Lung (tissue), 16 donors: ENCODE data around the gene GABRE. TPM values are rescaled to one million over a fixed set of nuclear protein-coding genes. Genes with fewer than 3 reads are reported as not detected.

ENCODE experiments used
- ATAC-seq: fragments of 200-7000 bp; cut with Tn5 transposase; one replicate; pipeline ENCODE4 v1.9.1; 2020; ENCODE audit warnings: moderate number of reproducible peaks; ENCODE audit not compliant: insufficient read depth, low FRiP score
- DNase-seq, 3 donors: peaks; one replicate each; pipeline ENCODE4 v3.0.0-alpha.2; 2013 to 2017
- H3K27ac ChIP-seq, 2 donors: one replicate each; pipeline ENCODE4 v1.5.1; 2013; ENCODE audit warnings: mild to moderate bottlenecking in 2 of 2, moderate library complexity in 2 of 2, control low read depth in 1 of 2, inconsistent platforms in 1 of 2, low read depth in 1 of 2, low read length in 1 of 2
- H3K27me3 ChIP-seq, 3 donors: one replicate each; pipeline ENCODE4 v1.5.1; 2013; ENCODE audit warnings: low read length in 2 of 3; ENCODE audit not compliant: control insufficient read depth in 3 of 3, insufficient read depth in 3 of 3
- H3K36me3 ChIP-seq, 4 donors: one replicate each; pipeline ENCODE4 v1.5.1; 2013; ENCODE audit warnings: low read length in 4 of 4, mild to moderate bottlenecking in 1 of 4, moderate library complexity in 1 of 4; ENCODE audit not compliant: control insufficient read depth in 4 of 4, insufficient read depth in 4 of 4
- H3K4me1 ChIP-seq, 5 donors: one replicate each; pipeline ENCODE4 v1.5.1; 2013; ENCODE audit warnings: low read length in 5 of 5, mild to moderate bottlenecking in 2 of 5, moderate library complexity in 1 of 5; ENCODE audit not compliant: control insufficient read depth in 5 of 5, insufficient read depth in 5 of 5
- H3K4me3 ChIP-seq: one replicate; pipeline ENCODE4 v1.5.1; 2013; ENCODE audit warnings: mild to moderate bottlenecking, control low read depth, moderate library complexity
- H3K9ac ChIP-seq, 2 donors: one replicate each; pipeline ENCODE4 v1.5.1; 2013; ENCODE audit warnings: low read length in 2 of 2, control low read depth in 1 of 2; ENCODE audit not compliant: insufficient read depth in 1 of 2
- H3K9me3 ChIP-seq, 4 donors: one replicate each; pipeline ENCODE4 v1.5.1; 2013; ENCODE audit warnings: low read length in 3 of 4, mild to moderate bottlenecking in 1 of 4, moderate library complexity in 1 of 4; ENCODE audit not compliant: control insufficient read depth in 4 of 4, insufficient read depth in 3 of 4
- CTCF ChIP-seq: IDR thresholded peaks from 2 replicates; pipeline ENCODE4 v1.5.1; 2012; ENCODE audit warnings: mild to moderate bottlenecking; ENCODE audit errors: control extremely low read depth, extremely low read depth
- WGBS, 2 donors: extraction: QIAGEN DNeasy Blood & Tissue Kit; methylation state at CpG; one replicate each; pipeline ENCODE4 v1.1.7; 2013; 5-methylcytosine and 5-hydroxymethylcytosine counted together
- long read RNA-seq, 5 donors: transcript quantifications; one replicate each; lab custom pipeline, GENCODE V29; 2026
- polyA plus RNA-seq, 2 donors: library from polyadenylated mRNA; stranded (reverse); fragments of 200-250 nt; gene quantifications; one replicate each; pipeline ENCODE4 v1.2.1, GENCODE V29; 2013
- total RNA-seq, 2 donors: library from RNA; depleted of rRNA in 1 of 2; stranded (reverse); fragments of >200 nt in 1 of 2; gene quantifications; one replicate each; pipeline ENCODE4 v1.2.1, GENCODE V29; 2014 to 2021
- donor health status: control.
- donor health status: control.
- donor health status: Bipolar disorder and iron deficiency.
- donor health status: healthy.
- donor health status: DM: yes; HTN: yes; CAD: no.

Gene GABRE
- total RNA-seq (10 to 100 TPM; 18.1 to 44.5 TPM), polyA plus RNA-seq (10 to 100 TPM in 1 of 2 donors, 1 to 10 TPM in 1; 2.2 to 23.8 TPM)
- long read RNA-seq, donor 1, full-length matches to known transcripts = 2 of 2 reads
- long read RNA-seq, donor 1, partial matches to known transcripts = 0 of 2 reads
- long read RNA-seq, donor 1, other reads (novel, unspliced or antisense) = 0 of 2 reads
- long read RNA-seq, donor 2, partial matches to known transcripts = 0 of 1 reads
- long read RNA-seq, donor 2, other reads (novel, unspliced or antisense) = 0 of 1 reads
- long read RNA-seq, donor 3 = 0 reads
- long read RNA-seq, donor 4 = 0 reads
- long read RNA-seq, donor 5 = 0 reads

GRCh38 chrX:151974336-151975227 lies at the start of gene GABRE:
GABRE (minus strand) TSS chrX:151974676; CDS start chrX:151974625, 51 bp downstream.
- TF ChIP-seq CTCF = no peak
- peak within 1 kb of the TSS; percentile 42 for H3K4me3 ChIP-seq
- H3K27ac ChIP-seq = peak within 1 kb of the TSS; percentile 43 to 84
- WGBS, 2 donors = 4 to 32% methylated on average over 22 to 90 of the region's 90 CpGs
- no peak within 1 kb of the TSS for H3K9ac ChIP-seq
- no peaks in the 10 kb centered on the region for H3K36me3 ChIP-seq
- H3K9me3 ChIP-seq = peaks cover 0 to 9% (median 0%) of the 10 kb centered on the region in 4 donors
- DNase-seq (peak; percentile 48 to 73 (median 65)), ATAC-seq (peak; percentile 65)
- no peaks in the 10 kb centered on the region for H3K27me3 ChIP-seq
- H3K4me1 ChIP-seq = peaks cover 0 to 8% (median 0%) of the 10 kb centered on the region in 5 donors

- Histone ChIP-seq H3K9ac (no peak overlapping the region), H3K27me3 (no peaks in the 10 kb centered on the region), H3K4me1 (no peaks in the 10 kb centered on the region), H3K9me3 (no peaks in the 10 kb centered on the region), H3K27ac (no peak overlapping the region), H3K4me3 (no peak overlapping the region), H3K36me3 (no peaks in the 10 kb centered on the region)
- DNase-seq (no peak), ATAC-seq (no peak)
- WGBS, 2 donors = 70 to 93% methylated on average over 3 of the region's 3 CpGs
- TF ChIP-seq CTCF = no peak
Observed at GRCh38 chrX:152020888-152021287, 46.4 kb upstream of the GABRE start.

- Histone ChIP-seq H3K9me3 (no peaks in the 10 kb centered on the region), H3K4me1 (peaks cover 0 to 5% (median 0%) of the 10 kb centered on the region in 5 donors), H3K4me3 (no peak overlapping the region), H3K27ac (no peak overlapping the region), H3K9ac (no peak overlapping the region), H3K36me3 (no peaks in the 10 kb centered on the region), H3K27me3 (no peaks in the 10 kb centered on the region)
- no peak for ATAC-seq
- no peak for TF ChIP-seq CTCF
- no peak for DNase-seq
- 76 to 91% methylated on average over 5 of the region's 5 CpGs for WGBS, 2 donors
Observed at GRCh38 chrX:151999813-152000212, 25.3 kb upstream of the GABRE start.
